ENCODE results near the gene TMEM229B.

DNA sequence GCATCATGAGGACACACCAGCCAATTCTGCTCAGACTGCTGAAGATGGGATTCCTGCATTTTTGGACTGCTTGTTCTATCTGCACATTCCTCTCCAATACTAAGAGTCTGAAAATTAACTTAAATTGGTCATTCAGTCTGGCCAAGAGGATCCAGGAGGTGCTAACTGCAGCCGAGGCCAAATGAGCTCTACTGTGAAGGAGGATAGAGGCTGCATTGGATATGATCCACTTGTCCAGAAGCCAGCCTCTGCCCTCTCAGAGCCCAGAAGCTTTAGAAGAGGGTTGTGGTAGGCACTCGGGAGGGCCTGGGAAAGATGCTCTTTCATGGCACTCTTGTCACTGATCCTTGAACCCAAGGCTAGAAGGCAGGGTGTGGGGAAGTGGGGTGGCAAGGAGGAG lies 39.4 kb downstream of the TMEM229B start:
- TF ChIP-seq, protein P1, sequence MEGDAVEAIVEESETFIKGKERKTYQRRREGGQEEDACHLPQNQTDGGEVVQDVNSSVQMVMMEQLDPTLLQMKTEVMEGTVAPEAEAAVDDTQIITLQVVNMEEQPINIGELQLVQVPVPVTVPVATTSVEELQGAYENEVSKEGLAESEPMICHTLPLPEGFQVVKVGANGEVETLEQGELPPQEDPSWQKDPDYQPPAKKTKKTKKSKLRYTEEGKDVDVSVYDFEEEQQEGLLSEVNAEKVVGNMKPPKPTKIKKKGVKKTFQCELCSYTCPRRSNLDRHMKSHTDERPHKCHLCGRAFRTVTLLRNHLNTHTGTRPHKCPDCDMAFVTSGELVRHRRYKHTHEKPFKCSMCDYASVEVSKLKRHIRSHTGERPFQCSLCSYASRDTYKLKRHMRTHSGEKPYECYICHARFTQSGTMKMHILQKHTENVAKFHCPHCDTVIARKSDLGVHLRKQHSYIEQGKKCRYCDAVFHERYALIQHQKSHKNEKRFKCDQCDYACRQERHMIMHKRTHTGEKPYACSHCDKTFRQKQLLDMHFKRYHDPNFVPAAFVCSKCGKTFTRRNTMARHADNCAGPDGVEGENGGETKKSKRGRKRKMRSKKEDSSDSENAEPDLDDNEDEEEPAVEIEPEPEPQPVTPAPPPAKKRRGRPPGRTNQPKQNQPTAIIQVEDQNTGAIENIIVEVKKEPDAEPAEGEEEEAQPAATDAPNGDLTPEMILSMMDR (IDR thresholded peaks at IDR 0.05; ENCODE audit: insufficient read depth, low read length): no peak
- TF ChIP-seq POLR2AphosphoS5 (IDR thresholded peaks at IDR 0.05; ENCODE audit: low read depth): no peak
- TF ChIP-seq, protein P2, sequence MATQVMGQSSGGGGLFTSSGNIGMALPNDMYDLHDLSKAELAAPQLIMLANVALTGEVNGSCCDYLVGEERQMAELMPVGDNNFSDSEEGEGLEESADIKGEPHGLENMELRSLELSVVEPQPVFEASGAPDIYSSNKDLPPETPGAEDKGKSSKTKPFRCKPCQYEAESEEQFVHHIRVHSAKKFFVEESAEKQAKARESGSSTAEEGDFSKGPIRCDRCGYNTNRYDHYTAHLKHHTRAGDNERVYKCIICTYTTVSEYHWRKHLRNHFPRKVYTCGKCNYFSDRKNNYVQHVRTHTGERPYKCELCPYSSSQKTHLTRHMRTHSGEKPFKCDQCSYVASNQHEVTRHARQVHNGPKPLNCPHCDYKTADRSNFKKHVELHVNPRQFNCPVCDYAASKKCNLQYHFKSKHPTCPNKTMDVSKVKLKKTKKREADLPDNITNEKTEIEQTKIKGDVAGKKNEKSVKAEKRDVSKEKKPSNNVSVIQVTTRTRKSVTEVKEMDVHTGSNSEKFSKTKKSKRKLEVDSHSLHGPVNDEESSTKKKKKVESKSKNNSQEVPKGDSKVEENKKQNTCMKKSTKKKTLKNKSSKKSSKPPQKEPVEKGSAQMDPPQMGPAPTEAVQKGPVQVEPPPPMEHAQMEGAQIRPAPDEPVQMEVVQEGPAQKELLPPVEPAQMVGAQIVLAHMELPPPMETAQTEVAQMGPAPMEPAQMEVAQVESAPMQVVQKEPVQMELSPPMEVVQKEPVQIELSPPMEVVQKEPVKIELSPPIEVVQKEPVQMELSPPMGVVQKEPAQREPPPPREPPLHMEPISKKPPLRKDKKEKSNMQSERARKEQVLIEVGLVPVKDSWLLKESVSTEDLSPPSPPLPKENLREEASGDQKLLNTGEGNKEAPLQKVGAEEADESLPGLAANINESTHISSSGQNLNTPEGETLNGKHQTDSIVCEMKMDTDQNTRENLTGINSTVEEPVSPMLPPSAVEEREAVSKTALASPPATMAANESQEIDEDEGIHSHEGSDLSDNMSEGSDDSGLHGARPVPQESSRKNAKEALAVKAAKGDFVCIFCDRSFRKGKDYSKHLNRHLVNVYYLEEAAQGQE (IDR thresholded peaks at IDR 0.05; ENCODE audit: insufficient replicate concordance, low read depth): no peak
- TF ChIP-seq SPI1 (IDR thresholded peaks at IDR 0.05; ENCODE audit: borderline replicate concordance, low read depth): no peak
- TF ChIP-seq GABPA (IDR thresholded peaks at IDR 0.05; ENCODE audit: low read depth): no peak
